Activated CD8-positive, alpha-beta memory T cell treated with anti-CD3 and anti-CD28 coated beads for 24 hours (primary cell): ENCODE results near the gene CNTN4.

ENCODE experiments used
- DNase-seq: peaks from one replicate; pipeline ENCODE4 v3.0.0-alpha.2; 2020

Gene CNTN4

GRCh38 chr3:2615080-2615479 lies 516.4 kb downstream of the CNTN4 start:
- DNase-seq = no peak

GRCh38 chr3:2623436-2623835 lies 524.8 kb downstream of the CNTN4 start:
- no peak for DNase-seq

- DNase-seq = no peak
Measured at GRCh38 chr3:2628117-2628516, 529.5 kb downstream of the CNTN4 start.

- no peak for DNase-seq
Measured at GRCh38 chr3:2635511-2635910, 536.8 kb downstream of the CNTN4 start.

GRCh38 chr3:2643606-2644005 lies 544.9 kb downstream of the CNTN4 start:
- no peak for DNase-seq

GRCh38 chr3:2645001-2645400 lies 546.3 kb downstream of the CNTN4 start:
- no peak for DNase-seq

GRCh38 chr3:2650746-2651145 lies 552.1 kb downstream of the CNTN4 start:
- DNase-seq = no peak

GRCh38 chr3:2652386-2652785 lies 553.7 kb downstream of the CNTN4 start:
- DNase-seq = no peak

GRCh38 chr3:2653706-2654105 lies 555.0 kb downstream of the CNTN4 start:
- no peak for DNase-seq

- DNase-seq = no peak
Measured at GRCh38 chr3:2655229-2655701, 556.6 kb downstream of the CNTN4 start.

GRCh38 chr3:2656806-2657777 lies 558.4 kb downstream of the CNTN4 start:
- DNase-seq = no peak

- DNase-seq = no peak
Measured at GRCh38 chr3:2657971-2658370, 559.3 kb downstream of the CNTN4 start.

- DNase-seq = no peak
Measured at GRCh38 chr3:2659896-2660295, 561.2 kb downstream of the CNTN4 start.

- no peak for DNase-seq
Measured at GRCh38 chr3:2661078-2661477, 562.4 kb downstream of the CNTN4 start.

- no peak for DNase-seq
Measured at GRCh38 chr3:2677501-2677900, 578.8 kb downstream of the CNTN4 start.

GRCh38 chr3:2680236-2680635 lies 581.6 kb downstream of the CNTN4 start:
- no peak for DNase-seq

GRCh38 chr3:2684046-2684445 lies 585.4 kb downstream of the CNTN4 start:
- DNase-seq = no peak

GRCh38 chr3:2686816-2687502 lies 588.3 kb downstream of the CNTN4 start:
- no peak for DNase-seq

GRCh38 chr3:2697589-2697988 lies 598.9 kb downstream of the CNTN4 start:
- DNase-seq = no peak

- DNase-seq = no peak
Measured at GRCh38 chr3:2701471-2701870, 602.8 kb downstream of the CNTN4 start.

GRCh38 chr3:2706144-2706835 lies 607.6 kb downstream of the CNTN4 start:
- DNase-seq = no peak

- DNase-seq = no peak
Measured at GRCh38 chr3:2706836-2707210, 608.2 kb downstream of the CNTN4 start.

GRCh38 chr3:2711081-2711480 lies 612.4 kb downstream of the CNTN4 start:
- no peak for DNase-seq
